Measurements from ENCODE around the gene COMT. TPM values are rescaled to one million over a fixed set of nuclear protein-coding genes. Genes with fewer than 3 reads are reported as not detected.

COMT gene
- total and polyA plus RNA-seq, 9 of the 15 experiments (the other 6 are each of a cell fraction or from before 2014, with no cell fraction given): 12.5 to 351 (median 155) TPM

- TF ChIP-seq ZNF217 (CRISPR knock-in tag; IDR thresholded peaks at IDR 0.05) (no peak), MITF (IDR thresholded peaks at IDR 0.05) (no peak), ZFP91 (CRISPR knock-in tag; IDR thresholded peaks at IDR 0.05) (no peak), HNRNPUL1 (IDR thresholded peaks at IDR 0.05; ENCODE audit: low read length) (no peak), ZNF584 (CRISPR knock-in tag; IDR thresholded peaks at IDR 0.05; ENCODE audit: low read depth) (no peak), ZNF140 (CRISPR knock-in tag; IDR thresholded peaks at IDR 0.05) (no peak), NCOA1 (IDR thresholded peaks at IDR 0.05; ENCODE audit: low read depth) (no peak; the same call in 1 of the 2 replicates), TFE3 (CRISPR knock-in tag; IDR thresholded peaks at IDR 0.05) (no peak), CLOCK (CRISPR knock-in tag; IDR thresholded peaks at IDR 0.05; ENCODE audit: borderline replicate concordance) (no peak), ZNF253 (CRISPR knock-in tag; conservative IDR thresholded peaks at IDR 0.05) (no peak), CBX5 (IDR thresholded peaks at IDR 0.05; ENCODE audit: borderline replicate concordance, low read depth) (no peak), LEF1 (IDR thresholded peaks at IDR 0.05) (no peak; the same call in 1 of the 2 replicates), CCAR2 (IDR thresholded peaks at IDR 0.05; ENCODE audit: low read depth, low read length) (no peak), KHSRP (IDR thresholded peaks at IDR 0.05) (no peak), CEBPB (tag; IDR thresholded peaks at IDR 0.05) (no peak)
Observed at GRCh38 chr22:19974935-19975706, 33.5 kb downstream of the COMT start (continued).
